Femur (tissue), 1 donor: ENCODE measurements around the gene MARCO.
"Not testable (repeated sequence)": the region's sequence is repeated elsewhere in the genome, so short reads cannot be mapped to it uniquely, and the experiment has no call there.

Experiments
- DNase-seq: peaks from one replicate; pipeline ENCODE4 v3.0.0-alpha.2; 2017

MARCO gene

DNA sequence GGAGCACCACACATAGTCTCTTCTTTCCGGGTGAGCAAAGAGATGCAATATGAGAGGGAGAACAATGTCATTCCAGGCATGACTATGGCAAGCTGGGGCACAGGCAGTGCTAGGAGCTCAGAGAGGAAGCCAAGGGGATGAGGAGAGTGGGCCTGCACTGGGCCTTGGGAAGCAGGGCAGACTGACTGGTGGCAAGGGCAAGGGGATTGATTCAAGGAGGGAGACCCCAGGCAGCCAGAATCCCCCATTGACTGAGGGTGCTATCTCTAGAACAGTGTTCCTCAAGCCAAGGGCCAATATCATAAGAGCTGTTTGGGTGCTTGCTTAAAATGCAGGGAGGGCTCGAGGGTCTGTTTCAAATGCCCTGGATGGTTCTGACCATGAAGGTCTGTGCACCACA is 36.1 kb downstream of the MARCO start:
- DNase-seq: no peak

DNA sequence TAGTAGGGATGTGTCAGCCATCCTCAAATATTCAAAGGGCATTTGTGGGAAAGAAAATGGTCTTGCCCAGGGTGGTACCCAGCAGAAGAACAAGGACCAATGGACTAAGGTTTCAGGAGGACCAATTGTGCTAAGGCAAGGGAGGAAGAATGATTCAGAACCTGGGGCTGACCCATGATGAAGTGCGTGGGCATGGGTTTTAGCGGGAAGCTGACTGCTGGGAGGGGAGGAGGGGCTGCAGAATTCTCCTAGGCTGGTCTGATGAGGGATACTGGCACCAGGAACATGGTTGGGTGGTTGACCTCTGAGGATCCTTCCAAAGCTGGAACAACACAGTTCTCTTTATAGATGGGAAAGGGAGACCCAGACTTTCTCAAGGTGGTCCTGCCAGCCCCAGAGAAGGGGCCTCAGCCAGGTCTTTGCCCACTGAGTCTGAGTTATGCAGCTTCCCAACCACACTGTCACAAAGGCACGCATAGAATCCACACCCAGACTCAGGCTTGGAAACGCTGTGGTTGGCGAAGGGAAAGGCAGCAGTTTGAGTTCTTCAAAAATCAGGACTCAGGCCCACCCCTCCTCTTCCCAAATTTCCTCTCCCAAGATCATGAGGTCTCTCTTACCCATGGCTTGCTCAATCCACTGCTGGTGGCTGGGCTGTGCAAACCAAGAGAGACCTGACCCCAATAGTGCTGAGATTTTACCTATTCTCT is 37.3 kb downstream of the MARCO start:
- DNase-seq: no peak

DNA sequence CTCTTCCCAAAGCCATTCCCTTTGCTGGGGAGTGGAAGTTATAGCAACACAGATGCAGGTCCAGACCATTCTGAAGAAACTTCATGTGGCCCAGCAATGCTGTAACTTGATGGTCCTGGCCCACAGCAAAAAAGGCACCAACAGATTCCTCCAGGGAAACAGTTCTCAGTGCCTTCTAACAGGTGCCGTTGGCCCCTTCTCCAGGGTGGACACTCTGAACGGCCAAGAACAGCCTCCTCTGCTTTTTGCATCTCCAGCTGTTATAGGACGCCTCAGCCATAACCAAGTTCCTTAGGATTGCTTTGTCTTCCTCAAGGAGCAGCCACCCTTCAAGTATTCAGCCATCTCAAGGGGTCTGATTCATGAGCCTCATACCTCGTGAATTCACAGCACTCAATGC is 38.0 kb downstream of the MARCO start:
- DNase-seq: no peak

DNA sequence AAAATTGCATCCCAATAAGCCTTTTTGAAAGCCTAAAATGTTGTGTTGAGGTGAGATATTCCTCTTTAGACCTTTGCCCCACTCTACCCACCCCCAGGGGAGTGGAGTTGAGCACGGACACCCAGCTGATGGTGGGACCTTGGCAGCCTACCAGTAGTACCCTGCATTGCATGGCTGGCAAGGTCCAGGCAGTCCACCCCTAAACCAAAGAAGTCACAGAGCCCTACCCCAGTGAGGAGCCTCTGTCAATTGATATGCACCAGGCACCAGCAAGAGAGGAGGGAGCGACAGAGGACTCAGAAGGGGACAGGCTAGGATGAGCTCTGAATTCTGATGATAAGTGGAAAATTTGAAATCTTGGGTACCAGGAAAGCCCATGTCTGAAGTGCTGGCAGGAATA is 38.6 kb downstream of the MARCO start:
- DNase-seq: no peak

DNA sequence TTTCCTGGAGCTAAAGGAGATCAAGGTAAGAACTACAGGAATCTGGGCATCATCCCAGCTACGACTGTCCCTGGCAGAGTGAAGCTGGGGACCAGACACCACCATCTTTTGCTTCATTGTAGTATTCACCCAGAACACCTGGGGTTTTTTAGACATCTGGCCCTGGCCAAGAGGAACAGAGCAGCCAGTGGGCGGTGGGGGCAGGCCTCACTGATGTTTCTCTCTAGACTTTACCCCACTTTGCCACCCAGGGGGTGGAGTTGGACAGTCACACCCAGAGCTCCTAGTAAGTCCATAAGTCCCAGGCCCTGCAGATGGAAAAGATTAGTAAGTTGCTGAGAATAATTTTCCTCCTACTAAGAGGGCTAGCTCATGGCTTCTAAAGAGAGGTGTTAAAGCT is 39.6 kb downstream of the MARCO start:
- no peak for DNase-seq

DNA sequence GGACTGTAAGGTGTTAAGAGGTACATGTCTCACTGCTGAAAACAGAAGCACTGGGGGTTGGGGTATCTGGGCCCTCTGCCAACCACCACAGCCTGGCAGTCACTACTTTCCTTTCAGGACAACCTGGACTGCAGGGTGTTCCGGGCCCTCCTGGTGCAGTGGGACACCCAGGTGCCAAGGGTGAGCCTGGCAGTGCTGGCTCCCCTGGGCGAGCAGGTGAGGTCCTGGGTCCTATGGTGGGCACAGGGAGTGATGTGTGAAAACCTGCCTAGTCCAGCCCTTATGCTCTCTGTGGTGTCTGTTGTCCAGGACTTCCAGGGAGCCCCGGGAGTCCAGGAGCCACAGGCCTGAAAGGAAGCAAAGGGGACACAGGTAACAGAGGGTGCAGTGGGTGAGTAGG is 40.0 kb downstream of the MARCO start:
- peak; percentile 11 for DNase-seq

DNA sequence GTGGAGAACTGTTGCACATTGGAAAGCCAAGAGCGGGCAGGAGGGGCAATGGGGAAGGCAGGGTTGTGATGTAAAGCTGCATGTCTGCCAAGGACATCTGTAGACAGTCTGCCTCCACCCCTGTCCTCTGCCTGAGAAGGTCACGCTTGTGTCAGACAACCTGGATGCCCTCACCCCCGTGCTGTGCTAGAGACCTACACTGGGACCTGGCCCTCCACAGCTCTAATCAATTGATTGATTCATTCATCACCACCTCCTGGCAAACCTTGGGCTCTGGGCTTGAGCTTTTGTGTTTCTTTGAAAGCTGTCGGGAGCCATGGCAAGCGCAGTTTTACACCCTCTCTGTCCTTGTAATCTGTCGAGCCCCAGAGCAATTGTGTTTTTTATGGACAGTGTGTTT is 41.1 kb downstream of the MARCO start:
- no peak for DNase-seq

DNA sequence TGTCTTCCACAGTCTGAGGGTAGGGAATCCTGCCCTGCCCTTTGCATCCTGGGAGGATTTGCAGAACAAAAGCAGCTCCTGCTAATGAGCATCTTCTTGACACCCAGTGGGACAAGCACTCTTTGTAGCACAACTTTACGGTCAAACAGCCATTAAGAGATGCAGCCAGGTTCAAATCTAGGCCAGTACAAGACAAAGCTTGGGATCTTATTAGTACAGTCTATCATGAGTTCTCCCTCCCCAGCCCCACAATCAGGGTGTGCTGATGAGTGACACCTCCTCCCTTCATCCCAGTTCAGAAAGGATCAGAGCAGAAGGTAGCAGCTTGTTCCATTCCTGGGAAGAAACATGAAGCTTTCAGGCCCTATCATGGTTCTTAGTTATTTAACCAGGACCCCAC is 41.9 kb downstream of the MARCO start:
- peak; percentile 9 for DNase-seq

DNA sequence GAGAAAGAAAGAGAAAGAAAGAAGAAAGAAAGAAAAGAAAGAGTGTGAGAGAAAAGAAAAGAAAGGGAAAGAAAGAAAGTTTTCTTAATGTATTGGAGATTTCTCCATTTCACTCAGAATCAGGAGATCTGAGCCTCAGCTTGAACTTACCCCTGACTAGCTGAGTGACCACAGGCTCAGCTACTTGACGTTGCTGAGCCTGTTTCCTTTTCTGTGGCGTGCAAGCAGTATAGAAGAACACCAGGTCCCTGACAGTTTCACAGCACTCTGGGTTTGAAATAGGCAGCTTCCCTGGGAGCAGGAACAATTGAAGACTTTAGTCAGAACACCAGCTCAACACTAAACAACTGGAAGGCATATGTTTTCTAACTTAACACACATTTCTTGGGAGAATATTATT is 44.7 kb downstream of the MARCO start:
- DNase-seq: peak; percentile 4

DNA sequence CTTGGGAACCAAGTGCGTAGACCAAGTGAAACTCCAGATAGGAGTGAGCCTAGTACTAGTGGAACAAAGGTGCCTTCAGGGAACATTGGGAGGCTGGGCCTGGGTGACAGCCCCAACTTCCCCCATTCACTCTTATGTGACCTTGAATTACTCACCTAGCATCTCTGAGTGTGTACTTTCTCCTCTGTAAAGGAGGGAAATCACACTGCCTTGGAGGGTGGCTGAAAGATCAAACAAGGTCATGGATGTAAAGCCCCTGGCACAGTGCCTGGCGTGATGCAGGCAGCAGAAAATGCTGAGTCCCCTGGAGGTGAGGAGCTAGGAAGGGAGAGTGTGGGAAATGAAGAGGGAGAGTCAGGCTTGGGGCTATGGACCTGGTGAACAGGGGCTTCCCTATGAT is 45.9 kb downstream of the MARCO start:
- DNase-seq: peak; percentile 3

DNA sequence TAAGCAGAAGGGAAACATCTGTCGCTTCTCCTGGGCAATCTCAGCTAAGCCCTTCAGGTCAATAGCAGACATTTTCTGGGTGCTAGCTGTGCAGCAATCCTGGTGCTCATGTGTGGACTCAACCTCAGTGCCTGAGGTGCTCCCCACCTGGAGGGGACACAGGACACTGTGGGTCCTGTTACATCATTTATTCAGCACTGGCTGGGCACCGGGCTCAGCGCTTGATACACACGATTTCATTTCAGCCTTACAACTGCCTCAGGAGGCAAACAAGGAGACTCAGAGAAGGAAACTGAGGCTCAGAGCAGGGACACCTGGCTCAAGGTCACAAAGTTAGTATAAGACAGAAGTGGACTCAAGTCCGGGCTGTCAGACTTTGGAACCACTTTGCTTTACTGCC is 46.7 kb downstream of the MARCO start:
- DNase-seq: no peak

DNA sequence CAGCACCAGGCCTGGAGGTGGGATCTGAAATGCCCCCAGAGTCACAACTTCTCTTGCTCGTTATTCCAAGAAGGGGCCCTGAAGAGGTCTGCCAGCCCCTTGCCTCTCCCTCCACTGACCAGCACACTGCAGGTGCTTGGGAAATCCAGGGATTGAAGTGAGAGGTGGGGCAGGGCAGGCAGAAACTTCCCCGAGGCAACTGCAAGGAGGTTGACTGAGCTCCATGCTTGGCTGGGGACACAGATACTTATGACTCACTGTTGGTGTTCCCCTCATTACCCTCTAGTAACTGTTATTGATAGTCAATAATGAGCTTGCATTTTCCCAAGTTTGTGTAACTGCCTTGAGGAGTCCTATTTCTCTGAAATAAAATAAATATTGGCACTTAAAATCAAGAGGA is 47.5 kb downstream of the MARCO start:
- DNase-seq: no peak

DNA sequence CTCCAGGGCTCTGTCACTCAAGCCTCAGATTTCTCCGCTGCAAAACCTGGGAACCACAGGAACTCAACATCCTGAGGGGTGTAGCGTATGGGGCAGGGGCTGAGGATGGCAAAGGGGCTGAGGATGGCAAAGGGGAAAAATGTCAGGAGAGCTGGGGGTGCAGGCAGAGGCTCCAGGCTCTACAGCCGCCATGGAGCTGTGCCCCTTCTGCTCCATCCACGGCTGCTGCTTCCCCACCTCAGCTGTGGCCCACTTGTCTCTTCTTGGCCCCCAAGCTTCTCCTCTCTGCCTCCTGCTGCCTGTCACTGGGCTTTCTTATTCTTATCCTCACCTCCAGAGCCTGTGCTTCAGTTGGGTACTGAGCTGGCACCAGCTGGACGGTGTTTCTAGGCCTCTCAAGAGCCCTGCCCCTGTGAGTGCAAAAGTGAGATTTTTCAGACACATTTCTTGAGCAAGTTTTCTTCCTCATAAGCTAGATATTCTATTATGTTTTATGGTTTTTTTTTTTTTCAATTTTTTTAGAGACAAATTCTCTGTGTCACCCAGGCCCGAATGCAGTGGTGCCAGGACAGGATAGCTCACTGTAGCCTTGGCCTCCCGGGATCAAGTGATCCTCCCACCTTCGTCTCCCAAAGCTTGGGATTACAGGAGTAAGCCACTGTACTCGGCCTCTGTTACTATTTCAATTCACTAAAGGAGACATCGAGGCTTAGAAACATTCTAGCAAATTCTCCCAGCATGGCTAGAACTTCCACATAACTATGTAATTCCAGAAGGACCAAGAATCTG is 49.0 kb downstream of the MARCO start:
- no peak for DNase-seq

DNA sequence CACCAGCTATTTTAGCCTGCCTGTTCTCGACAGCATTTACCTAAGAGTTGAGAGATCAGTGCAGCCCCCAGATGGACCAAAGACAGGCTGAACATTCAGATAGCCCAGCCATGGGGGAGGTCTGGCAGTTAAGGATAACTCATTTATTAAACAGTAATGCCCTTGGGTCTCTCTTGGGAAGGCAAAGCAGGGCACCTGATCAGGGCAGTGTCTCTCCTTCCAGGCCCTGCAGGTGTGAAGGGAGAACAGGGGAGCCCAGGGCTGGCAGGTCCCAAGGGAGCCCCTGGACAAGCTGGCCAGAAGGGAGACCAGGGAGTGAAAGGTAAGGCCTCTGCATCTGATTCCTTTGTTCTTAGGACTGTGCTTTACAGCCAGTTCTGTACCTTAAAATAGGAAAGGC is 49.6 kb downstream of the MARCO start:
- no peak for DNase-seq

DNA sequence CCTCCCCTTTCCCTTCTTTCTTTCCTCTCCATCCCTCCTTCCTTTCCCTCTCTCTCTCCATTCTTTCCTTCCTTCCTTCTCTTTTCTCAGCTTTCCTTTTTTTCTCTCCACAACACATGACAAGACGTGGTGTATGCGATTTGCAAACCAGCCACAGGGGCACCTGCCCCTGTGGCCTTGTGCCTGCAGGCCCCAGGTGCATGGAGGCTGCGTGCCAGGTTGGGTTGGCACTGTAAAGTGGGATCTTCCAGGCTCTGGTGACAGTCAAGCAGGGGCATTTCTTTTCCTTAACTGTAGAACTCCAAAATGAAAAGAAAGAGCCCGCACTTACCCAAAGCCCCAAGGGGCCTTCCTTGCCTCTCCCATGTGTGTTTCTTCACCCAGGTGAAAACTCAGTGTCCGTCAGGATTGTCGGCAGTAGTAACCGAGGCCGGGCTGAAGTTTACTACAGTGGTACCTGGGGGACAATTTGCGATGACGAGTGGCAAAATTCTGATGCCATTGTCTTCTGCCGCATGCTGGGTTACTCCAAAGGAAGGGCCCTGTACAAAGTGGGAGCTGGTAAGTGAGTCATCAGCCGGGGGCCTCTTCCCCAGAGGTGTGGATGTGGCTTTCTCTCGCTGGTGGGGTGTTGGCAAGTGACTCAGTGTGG is 50.9 kb downstream of the MARCO start:
- no peak for DNase-seq

DNA sequence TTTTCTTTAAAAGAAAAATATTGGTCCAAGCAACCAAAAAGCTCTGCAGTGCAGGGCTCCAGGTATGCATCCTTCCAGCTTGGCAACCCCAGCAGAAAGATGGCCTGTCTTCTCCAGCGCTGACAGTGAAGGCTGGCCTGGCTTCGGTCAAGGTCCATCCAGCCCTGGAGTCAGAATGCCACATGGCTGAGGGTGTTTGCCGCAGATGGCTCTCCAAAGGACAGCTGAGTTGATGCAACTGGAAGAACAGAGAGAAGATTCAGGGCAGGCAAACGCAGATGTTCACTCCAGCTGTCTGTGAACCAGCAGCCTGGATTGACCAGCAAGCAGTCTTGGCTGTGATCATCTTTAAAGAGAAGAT is 51.4 kb downstream of the MARCO start:
- DNase-seq: no peak

DNA sequence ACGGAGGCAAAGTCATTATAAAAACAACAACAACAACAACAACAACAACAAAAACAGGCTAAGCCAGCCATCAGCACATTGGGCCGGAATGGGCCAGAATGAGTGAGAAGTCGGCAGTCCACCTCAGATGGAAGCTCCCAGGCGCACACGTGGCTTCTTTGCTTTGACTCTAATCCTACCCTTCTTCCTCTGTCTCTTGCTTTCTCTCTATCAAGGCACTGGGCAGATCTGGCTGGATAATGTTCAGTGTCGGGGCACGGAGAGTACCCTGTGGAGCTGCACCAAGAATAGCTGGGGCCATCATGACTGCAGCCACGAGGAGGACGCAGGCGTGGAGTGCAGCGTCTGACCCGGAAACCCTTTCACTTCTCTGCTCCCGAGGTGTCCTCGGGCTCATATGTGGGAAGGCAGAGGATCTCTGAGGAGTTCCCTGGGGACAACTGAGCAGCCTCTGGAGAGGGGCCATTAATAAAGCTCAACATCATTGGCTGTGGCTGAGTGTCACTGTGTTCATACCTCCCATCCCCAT is 52.2 kb downstream of the MARCO start:
- no peak for DNase-seq

DNA sequence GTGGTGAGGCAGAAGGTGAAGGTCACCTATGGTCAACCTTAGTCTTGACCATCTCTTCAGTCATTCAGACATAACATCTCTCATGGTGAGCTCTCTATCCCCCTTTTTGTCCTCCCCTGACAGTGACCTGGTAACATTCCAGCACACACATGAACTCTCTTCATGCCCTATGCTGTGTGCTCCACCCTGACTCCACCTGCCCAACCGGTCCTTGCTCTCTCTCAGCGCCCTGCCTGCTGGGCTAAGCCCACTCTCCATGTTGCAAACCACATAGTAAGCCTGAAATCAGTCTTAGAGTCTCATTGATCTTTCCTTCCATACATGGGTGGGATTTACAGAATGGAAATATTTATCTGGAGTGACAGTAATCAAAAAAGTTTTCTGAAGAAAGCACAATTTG is 52.8 kb downstream of the MARCO start:
- no peak for DNase-seq

DNA sequence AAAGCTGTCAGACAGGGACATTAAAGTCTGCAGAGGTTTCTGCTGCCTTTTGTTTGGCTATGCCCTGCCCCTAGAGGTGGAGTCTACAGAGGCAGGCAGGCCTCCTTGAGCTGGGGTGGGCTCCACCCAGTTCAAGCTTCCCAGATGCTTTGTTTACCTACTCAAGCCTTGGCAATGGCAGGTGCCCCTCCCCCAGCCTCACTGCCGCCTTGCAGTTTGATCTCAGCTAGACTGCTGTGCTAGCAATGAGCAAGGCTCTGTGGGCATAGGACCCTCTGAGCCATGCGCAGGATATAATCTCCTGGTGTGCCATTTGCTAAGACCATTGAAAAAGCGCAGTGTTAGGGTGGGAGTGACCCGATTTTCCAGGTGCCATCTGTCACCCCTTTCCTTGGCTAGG is 61.9 kb downstream of the MARCO start:
- not testable (repeated sequence) for DNase-seq

DNA sequence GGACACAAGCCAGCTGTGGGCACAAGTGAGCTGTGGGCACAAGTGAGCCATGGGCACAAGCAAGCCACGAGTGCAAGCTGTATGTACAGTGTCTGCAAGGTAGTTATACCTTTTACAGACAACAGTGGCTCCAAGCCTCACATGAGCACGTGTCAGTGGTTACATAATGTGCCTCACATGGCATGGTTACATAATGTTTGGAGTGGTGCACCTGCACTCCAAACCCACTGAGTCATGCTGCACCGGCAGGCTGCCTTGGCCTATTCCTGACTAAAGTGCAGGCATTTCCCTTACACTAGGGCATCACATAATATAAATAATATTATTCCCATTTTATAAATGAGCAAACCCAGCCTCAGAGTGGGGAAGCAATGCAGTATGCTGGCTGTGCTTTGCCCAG is 62.6 kb downstream of the MARCO start:
- no peak for DNase-seq

DNA sequence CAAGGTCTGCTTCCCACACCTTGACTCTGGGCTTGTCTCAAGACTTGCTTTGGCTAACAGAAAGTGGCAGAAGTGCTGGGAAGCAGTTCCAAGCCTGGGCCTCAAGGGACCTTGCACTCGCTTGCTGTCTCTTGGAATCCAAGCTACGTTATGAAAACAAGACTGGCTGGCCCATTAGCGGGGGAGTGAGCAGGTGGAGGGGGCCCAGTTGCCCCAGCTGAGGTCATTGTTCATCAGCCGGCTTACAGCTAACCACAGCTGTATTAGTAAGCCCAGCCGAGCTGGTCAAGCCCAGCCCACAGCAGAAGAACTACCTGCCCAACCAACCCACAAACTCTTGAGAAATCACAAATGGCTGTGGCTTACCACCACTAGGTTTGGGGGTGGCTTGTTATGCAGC is 63.1 kb downstream of the MARCO start:
- DNase-seq: no peak

DNA sequence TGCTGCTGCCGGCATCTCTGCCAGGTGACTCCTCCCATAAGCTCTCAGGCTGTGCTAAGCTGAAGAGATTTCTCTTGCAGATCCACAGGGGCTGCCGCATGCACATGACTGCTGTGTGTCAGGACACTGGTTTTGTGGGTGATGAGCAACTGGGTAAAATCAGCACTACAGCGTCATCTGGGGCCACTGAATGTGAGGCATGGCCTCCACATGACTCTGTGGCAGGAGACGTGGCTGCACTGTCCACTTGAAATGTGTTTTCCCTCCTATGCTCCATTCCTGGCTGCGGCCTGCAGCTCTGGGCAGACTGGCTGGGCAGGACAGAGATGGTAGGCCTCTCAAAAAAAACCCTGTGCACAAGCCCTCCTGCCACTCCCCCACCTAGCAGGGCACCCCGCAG is 63.6 kb downstream of the MARCO start:
- no peak for DNase-seq

DNA sequence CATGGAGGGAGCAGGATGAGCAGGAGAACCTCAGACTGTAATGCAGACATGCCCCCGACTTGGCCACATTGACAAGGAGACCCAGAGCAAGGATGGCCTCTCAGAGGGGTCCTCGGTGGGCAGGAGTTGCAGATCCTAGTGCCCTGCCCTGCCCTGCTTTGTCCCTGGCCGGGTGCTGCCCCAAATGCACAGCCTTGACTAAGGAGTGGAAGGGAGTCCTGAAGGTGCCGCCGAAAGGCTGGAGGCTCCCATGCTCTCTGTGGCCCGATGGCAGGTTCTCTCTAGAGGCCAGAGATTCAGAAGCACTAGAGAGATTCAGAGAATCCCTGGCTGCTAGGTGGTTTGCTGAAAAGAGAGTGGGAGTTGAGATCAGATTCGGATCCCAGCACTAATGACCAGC is 64.4 kb downstream of the MARCO start:
- DNase-seq: no peak

DNA sequence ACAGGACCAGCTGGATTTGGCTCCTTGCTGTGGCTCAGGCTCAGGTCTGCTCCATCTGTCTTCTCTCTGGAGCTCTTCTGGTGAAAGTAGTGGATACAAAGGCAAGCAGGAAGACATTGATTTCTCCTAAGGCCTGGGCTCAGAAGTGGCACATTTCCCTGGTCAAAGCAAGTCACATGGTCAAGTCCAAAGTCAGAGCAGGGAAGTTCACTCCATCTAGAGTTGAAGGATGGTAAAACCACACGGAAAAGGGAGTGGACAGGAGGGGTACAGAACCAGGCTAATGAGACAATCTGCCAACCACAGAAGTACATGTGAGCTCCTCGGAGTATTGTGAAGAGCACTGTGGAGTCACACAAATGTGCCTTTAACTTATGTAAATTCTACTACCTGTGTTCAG is 66.1 kb downstream of the MARCO start:
- peak; percentile 3 for DNase-seq
